Measurements from ENCODE around the gene ZNRF3.
"Not testable (repeated sequence)": the region's sequence is repeated elsewhere in the genome, so short reads cannot be mapped to it uniquely, and the experiment has no call there.

ZNRF3 gene

GRCh38 chr22:28885939-28886338 is 2.6 kb downstream of the ZNRF3 start:
- no peaks in the 10 kb centered on the region for H3K36me3 ChIP-seq (ENCODE audit: control insufficient read depth, insufficient read depth, low read length)
- H3K27me3 ChIP-seq (replicated peaks; ENCODE audit: control insufficient read depth, insufficient read depth, low read length) = no peaks in the 10 kb centered on the region; the same call in none of the 2 replicates
- no peak for DNase-seq (ENCODE audit: extremely low read depth, insufficient read length)
- no peak overlapping the region for H3K4me3 ChIP-seq (replicated peaks; ENCODE audit: low read depth, low read length)
- no peak for TF ChIP-seq CTCF (IDR thresholded peaks at IDR 0.05; ENCODE audit: insufficient read depth, low read length, poor library complexity, severe bottlenecking)

GRCh38 chr22:28886679-28887078 is 3.3 kb downstream of the ZNRF3 start:
- not testable (repeated sequence) for H3K36me3 ChIP-seq (ENCODE audit: control insufficient read depth, insufficient read depth, low read length); DNase-seq (ENCODE audit: extremely low read depth, insufficient read length); H3K4me3 ChIP-seq (replicated peaks; ENCODE audit: low read depth, low read length); H3K27me3 ChIP-seq (replicated peaks; ENCODE audit: control insufficient read depth, insufficient read depth, low read length)

- DNase-seq (ENCODE audit: extremely low read depth, insufficient read length) = no peak
- no peak for TF ChIP-seq CTCF (IDR thresholded peaks at IDR 0.05; ENCODE audit: insufficient read depth, low read length, poor library complexity, severe bottlenecking)
- Histone ChIP-seq H3K36me3 (ENCODE audit: control insufficient read depth, insufficient read depth, low read length) (no peaks in the 10 kb centered on the region), H3K4me3 (replicated peaks; ENCODE audit: low read depth, low read length) (no peak overlapping the region), H3K27me3 (replicated peaks; ENCODE audit: control insufficient read depth, insufficient read depth, low read length) (peaks cover 1% of the 10 kb centered on the region)
Observed at GRCh38 chr22:28887725-28888459, 4.5 kb downstream of the ZNRF3 start.

GRCh38 chr22:28889478-28890024 is 6.2 kb downstream of the ZNRF3 start:
- no peak for TF ChIP-seq CTCF (IDR thresholded peaks at IDR 0.05; ENCODE audit: insufficient read depth, low read length, poor library complexity, severe bottlenecking)
- Histone ChIP-seq H3K36me3 (ENCODE audit: control insufficient read depth, insufficient read depth, low read length) (no peaks in the 10 kb centered on the region), H3K27me3 (replicated peaks; ENCODE audit: control insufficient read depth, insufficient read depth, low read length) (peaks cover 1% of the 10 kb centered on the region; the same call in 1 of the 2 replicates), H3K4me3 (replicated peaks; ENCODE audit: low read depth, low read length) (no peak overlapping the region)
- DNase-seq (ENCODE audit: extremely low read depth, insufficient read length) = no peak

GRCh38 chr22:28891156-28891733 is 7.9 kb downstream of the ZNRF3 start:
- no peaks in the 10 kb centered on the region for H3K36me3 ChIP-seq (ENCODE audit: control insufficient read depth, insufficient read depth, low read length)
- no peak for TF ChIP-seq CTCF (IDR thresholded peaks at IDR 0.05; ENCODE audit: insufficient read depth, low read length, poor library complexity, severe bottlenecking)
- no peak overlapping the region for H3K4me3 ChIP-seq (replicated peaks; ENCODE audit: low read depth, low read length)
- peaks cover 1% of the 10 kb centered on the region; the same call in 1 of the 2 replicates for H3K27me3 ChIP-seq (replicated peaks; ENCODE audit: control insufficient read depth, insufficient read depth, low read length)
- no peak for DNase-seq (ENCODE audit: extremely low read depth, insufficient read length)

- DNase-seq (ENCODE audit: extremely low read depth, insufficient read length) = no peak
- H3K27me3 ChIP-seq (replicated peaks; ENCODE audit: control insufficient read depth, insufficient read depth, low read length) = peaks cover 1% of the 10 kb centered on the region; the same call in 1 of the 2 replicates
- H3K4me3 ChIP-seq (replicated peaks; ENCODE audit: low read depth, low read length) = no peak overlapping the region
- TF ChIP-seq CTCF (IDR thresholded peaks at IDR 0.05; ENCODE audit: insufficient read depth, low read length, poor library complexity, severe bottlenecking) = no peak
- no peaks in the 10 kb centered on the region for H3K36me3 ChIP-seq (ENCODE audit: control insufficient read depth, insufficient read depth, low read length)
Observed at GRCh38 chr22:28892175-28892731, 8.9 kb downstream of the ZNRF3 start.
